Left renal pelvis (tissue), 4 donors: ENCODE measurements around the gene TMEM238. TPM values are rescaled to one million over a fixed set of nuclear protein-coding genes. Genes with fewer than 3 reads are reported as not detected.
A peak's percentile ranks its signal among the peaks of the same experiment; 100 is the strongest.
"Not testable (repeated sequence)": the region's sequence is repeated elsewhere in the genome, so short reads cannot be mapped to it uniquely, and the experiment has no call there.

Experiments used
- DNase-seq, 4 donors: peaks; one replicate each; pipeline ENCODE4 v3.0.0-alpha.2; 2013; ENCODE audit warnings: low read depth in 4 of 4, low spot score in 3 of 4
- polyA plus RNA-seq, 4 donors: library from polyadenylated mRNA; unstranded; fragments of 120-200 nt; gene quantifications; one replicate each; pipeline ENCODE4 v1.2.1, GENCODE V29; 2013; ENCODE audit not compliant: insufficient read length in 4 of 4

The TMEM238 gene
- polyA plus RNA-seq, 4 donors: 0.31 to 2.2 (median 0.49) TPM

DNA sequence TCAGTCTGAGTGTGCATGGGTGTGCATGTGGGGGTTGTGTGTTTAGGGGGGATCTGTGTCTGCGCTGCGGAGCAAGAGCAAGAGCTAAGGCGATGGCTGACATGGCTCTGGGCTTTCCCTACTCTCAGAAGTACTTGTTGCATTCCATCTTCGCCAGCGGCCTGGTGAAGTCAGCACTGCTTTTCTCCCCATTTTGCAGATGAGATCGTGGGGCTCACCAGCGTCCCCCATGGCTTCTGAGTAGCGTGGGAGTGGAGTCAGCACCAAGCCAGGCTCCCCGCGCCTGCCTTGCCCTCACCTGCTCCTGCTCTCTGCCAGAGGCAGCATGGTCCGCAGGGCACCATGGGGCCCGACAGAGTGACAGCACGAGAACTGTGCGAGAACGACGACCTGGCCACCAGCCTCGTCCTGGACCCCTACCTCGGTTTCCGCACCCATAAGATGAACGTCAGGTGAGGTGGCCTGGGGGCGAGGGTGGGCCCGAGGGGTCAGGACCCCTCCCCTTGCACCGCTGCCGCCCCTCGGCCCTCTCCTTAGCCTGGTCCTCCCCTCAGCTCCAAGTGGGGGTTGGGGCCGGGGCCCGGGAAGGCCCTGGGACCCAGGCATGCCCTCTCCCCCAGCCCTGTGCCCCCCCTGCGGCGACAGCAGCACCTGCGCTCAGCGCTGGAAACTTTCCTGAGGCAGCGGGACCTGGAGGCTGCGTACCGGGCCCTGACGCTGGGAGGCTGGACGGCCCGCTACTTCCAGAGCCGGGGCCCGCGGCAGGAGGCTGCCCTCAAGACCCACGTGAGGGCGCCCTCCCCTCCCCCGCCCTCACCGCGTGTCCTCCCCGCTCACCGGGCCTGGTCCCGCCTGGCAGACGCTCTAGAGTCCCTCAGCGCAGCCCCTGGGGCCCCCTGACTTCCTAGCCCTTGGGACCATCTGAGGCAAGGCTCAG lies 42.2 kb downstream of the TMEM238 start:
- no peak for DNase-seq

DNA sequence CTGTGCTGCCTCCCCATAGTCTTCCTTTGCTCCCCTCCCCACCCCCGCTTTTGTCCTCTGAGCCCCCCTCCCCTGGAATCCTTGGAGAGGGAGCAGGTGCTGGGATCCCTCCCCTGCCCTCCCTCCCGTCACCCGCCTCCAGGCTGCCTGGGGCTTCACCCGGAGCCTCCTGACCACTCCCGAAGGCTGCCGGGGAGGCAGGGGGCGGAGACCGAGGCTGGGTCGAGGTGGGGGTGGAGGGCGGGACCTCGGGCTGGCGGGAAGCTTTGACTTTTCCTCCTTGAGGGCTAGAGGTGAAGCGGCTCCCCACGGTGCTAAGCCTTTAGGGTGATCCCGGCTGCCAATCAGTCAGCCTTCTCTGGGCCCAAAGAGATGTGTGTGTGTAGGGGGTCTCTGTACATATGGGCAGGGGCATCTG lies 42.9 kb downstream of the TMEM238 start:
- DNase-seq: no peak

DNA sequence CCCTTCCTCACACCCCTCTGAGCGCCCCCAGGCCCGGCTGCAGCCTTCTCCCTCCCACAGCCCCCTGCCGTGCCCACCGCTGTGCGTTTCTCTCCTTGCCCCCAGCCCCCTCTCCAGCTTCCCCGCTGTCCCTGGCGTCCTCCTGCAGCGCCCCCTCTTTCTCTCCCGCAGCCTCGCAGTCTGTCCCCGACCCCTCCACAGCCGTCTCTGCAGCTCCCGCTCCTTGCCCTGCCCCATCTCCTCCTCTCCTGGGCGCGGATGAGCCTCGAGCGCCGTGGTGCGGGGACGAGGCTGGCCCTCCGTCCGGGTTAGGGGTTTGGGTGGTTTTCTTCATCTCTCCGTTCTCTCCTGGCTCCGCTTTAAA lies 43.3 kb downstream of the TMEM238 start:
- DNase-seq: no peak

DNA sequence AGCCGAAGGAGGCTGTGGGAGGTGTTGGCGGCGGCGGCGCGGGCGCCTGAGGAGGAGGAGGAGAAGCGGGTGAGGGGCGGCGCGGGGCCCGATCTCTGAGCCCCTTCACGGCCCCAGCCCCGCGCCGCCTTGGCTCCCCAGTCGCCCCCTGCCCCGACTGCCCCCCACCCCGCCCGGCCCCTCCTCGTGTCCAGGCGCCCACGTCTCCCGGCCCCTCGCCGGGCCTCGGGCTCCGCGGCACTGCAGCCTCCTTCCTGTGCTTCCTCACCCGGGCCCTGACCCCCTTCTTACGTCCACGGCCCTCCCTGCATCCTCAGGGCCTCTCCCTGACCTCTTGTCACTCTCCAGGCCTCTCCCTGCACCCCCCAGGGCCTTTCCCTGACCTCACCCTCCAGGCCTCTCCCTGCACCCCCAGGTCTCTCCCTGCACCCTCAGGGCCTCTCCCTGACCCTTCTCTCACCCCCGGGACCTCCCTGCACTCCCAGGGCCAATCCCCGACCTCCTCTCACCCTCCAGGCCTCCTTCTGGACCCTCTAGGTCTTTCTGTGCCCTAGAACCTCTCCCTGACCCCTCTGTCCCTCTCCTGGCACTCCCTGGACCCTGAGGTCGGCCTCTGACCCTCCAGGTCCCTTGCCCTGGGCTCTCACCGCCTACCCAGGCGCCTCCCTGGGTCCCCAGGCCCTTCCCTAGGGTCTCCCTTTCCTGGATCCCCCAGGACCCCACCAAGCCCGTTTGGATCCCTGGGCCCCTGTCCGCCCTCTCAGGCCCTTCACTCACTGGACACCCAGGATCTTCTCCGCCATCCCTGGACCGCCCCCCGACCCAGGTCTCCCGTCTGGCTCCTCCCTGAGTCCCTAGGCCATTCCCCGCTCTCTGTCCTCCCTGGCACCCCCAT lies 44.0 kb downstream of the TMEM238 start:
- no peak for DNase-seq

DNA sequence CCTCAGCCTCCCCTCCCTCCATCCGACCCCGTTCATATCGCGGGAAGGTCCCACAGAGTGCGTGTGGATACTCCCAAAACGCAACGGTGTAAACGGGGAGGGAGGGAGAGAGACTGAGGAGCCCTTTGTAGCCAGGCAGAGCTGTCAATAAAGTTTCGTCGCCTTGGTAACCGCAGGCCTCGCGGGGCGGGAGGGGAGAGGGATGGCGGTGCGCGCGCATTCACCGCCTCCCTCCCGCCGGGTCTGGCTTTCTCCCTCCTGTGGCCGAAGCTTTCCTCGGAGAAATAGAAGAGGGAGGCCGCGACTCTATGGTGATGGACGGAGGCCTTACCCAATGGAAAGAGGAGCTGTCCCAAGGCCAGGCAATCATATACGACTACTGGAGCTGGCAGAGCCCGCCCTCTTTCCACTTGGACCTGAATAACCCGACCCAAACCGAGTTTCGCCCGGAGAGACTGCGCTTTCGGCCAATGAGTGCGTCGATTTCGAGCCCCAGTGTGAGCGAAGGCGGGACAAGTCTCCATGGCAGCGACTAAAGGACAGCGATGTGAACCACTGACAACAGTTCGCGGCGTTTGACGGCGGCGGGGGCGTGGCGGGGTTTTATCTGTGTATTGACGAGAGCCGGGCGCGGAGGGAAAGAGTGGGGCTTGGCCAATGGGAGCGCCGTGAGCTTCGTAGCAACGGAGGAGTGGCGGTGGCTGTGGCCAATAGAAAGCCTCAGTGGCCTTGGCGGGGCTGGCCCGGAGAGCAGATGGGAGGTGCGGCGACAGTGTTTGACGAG lies 44.8 kb downstream of the TMEM238 start, which contains the start of gene KMT5C:
TSS of gene KMT5C (plus strand) at position 772 of the 784 bp plus-strand sequence. CDS start 2,061 bp downstream, outside the sequence.
- peak; percentile 100 for DNase-seq

DNA sequence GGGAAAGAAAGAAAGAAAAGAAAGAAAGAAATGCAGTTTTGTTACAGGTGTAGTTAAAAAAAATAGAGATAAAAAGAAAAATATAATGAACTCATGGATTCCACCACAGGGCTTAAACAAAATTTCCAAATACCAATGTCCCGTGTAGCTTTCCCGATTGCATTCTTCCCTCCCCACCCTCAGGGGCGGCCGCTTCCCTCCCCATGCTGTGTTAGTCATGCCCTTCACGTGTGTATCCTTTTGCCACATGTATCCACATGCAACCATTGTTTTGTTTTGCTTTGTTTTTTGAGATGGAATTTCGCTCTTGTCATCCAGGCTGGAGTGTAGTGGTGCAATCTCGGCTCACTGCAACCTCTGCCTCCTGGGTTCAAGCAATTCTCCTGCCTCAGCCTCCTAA lies 48.0 kb downstream of the TMEM238 start:
- no peak for DNase-seq

DNA sequence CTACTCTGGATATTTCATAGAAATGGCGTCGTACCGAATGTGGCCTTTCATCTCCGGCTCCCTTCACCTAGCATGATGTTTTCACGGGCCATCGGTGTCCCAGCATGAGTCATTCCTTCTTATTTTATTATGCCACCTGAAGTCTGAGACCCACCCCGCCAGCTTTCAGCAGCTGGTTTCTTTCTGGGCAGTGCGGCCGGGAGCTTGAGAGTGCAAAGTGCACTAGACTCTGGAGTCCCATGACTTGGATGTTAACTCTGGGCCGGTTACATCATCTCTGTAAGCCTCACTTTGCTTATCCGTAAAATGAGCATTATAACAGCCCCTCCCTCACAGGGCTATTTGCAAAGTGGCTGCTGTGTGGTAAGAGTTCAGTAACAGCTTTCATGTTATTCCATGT lies 50.2 kb downstream of the TMEM238 start:
- no peak for DNase-seq

DNA sequence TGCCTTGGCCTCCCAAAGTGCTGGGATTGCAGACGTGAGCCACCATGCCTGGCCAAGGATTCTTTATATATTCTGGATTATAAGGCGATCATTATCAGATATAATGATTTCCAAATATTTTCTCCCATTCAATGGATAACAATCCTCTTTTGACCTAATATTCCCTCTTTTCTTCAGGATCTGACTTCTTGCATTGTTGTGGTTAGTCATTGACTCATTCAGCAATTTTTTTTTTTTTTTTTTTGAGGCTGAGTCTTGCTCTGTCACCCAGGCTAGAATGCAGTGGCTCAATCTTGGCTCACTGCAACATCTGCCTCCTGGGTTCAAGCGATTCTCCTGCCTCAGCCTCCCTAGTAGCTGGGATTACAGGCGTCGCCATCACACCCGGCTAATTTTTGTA lies 54.3 kb downstream of the TMEM238 start:
- DNase-seq: not testable (repeated sequence)

Other genes starting within 250 kb of the TMEM238 start
- 1 to 10 TPM; 4.2 to 9.9 (median 5.7) TPM for gene TNNT1, start 235.1 kb downstream of the TMEM238 start, polyA plus RNA-seq
- 1 to 10 TPM in 3 of 4 donors, under 1 TPM in 1; 0.57 to 5.4 (median 4.5) TPM for gene TNNI3, start 226.6 kb downstream of the TMEM238 start, polyA plus RNA-seq
- gene DNAAF3, start 217.7 kb downstream of the TMEM238 start, polyA plus RNA-seq: 10 to 100 TPM in 1 of 4 donors, 1 to 10 TPM in 3; 2.0 to 10.4 (median 7.7) TPM
- gene SYT5, start 204.0 kb downstream of the TMEM238 start, polyA plus RNA-seq: under 1 TPM; 0.09 to 0.52 (median 0.29) TPM
- 1 to 10 TPM in 1 of 4 donors, under 1 TPM in 3; 0.11 to 2.8 (median 0.26) TPM for gene PTPRH, start 174.8 kb downstream of the TMEM238 start, polyA plus RNA-seq
- gene TMEM86B, start 155.5 kb downstream of the TMEM238 start, polyA plus RNA-seq: 1 to 10 TPM; 2.1 to 5.7 (median 4.0) TPM
- 10 to 100 TPM; 30.0 to 58.5 (median 41.8) TPM for gene PPP6R1, start 125.3 kb downstream of the TMEM238 start, polyA plus RNA-seq
- 10 to 100 TPM; 20.7 to 46.5 (median 25.4) TPM for gene HSPBP1, start 104.2 kb downstream of the TMEM238 start, polyA plus RNA-seq
- 10 to 100 TPM; 12.8 to 20.6 (median 15.5) TPM for gene BRSK1, start 100.3 kb downstream of the TMEM238 start, polyA plus RNA-seq
- gene TMEM150B, start 59.0 kb downstream of the TMEM238 start, polyA plus RNA-seq: 1 to 10 TPM in 2 of 4 donors, under 1 TPM in 2; 0.80 to 2.0 (median 1.0) TPM
- gene KMT5C, start 44.4 kb downstream of the TMEM238 start, polyA plus RNA-seq: 10 to 100 TPM; 13.3 to 33.5 (median 17.0) TPM
- 1 to 10 TPM in 2 of 4 donors, under 1 TPM in 2; 0.49 to 1.5 (median 0.83) TPM for gene COX6B2, start 29.6 kb downstream of the TMEM238 start, polyA plus RNA-seq
- under 1 TPM; 0.13 to 0.31 (median 0.17) TPM for gene GARIN5B, start 21.0 kb downstream of the TMEM238 start, polyA plus RNA-seq
- gene IL11, start 13.8 kb downstream of the TMEM238 start, polyA plus RNA-seq: 1 to 10 TPM in 2 of 4 donors, under 1 TPM in 2; 0.79 to 1.7 (median 1.1) TPM
- gene TMEM190, start 7.5 kb downstream of the TMEM238 start, polyA plus RNA-seq: under 1 TPM in 2 of 4 donors, not detected in 2; 0.72 to 0.76 TPM
- gene RPL28, start 1.6 kb upstream of the TMEM238 start, polyA plus RNA-seq: 1,000 to 10,000 TPM in 2 of 4 donors, 100 to 1,000 TPM in 2; 965 to 1,435 (median 1,000) TPM
- 10 to 100 TPM; 42.3 to 56.0 (median 48.8) TPM for gene UBE2S, start 23.5 kb upstream of the TMEM238 start, polyA plus RNA-seq
- under 1 TPM; 0.13 to 0.33 (median 0.22) TPM for gene SHISA7, start 59.0 kb upstream of the TMEM238 start, polyA plus RNA-seq
- 10 to 100 TPM; 30.2 to 52.6 (median 33.0) TPM for gene ISOC2, start 77.3 kb upstream of the TMEM238 start, polyA plus RNA-seq
- not detected for gene C19orf85, start 80.5 kb upstream of the TMEM238 start, polyA plus RNA-seq
- 1 to 10 TPM; 2.1 to 5.3 (median 3.2) TPM for gene ZNF628, start 92.3 kb upstream of the TMEM238 start, polyA plus RNA-seq
- 10 to 100 TPM; 31.4 to 56.7 (median 46.4) TPM for gene NAT14, start 100.9 kb upstream of the TMEM238 start, polyA plus RNA-seq
- gene SSC5D, start 104.1 kb upstream of the TMEM238 start, polyA plus RNA-seq: 1 to 10 TPM; 1.9 to 7.0 (median 3.1) TPM
- under 1 TPM; 0.36 to 0.96 (median 0.80) TPM for gene SBK2, start 152.8 kb upstream of the TMEM238 start, polyA plus RNA-seq
- under 1 TPM in 1 of 4 donors, not detected in 3; 0.15 TPM for gene SBK3, start 161.3 kb upstream of the TMEM238 start, polyA plus RNA-seq
- gene ZNF579, start 196.6 kb upstream of the TMEM238 start, polyA plus RNA-seq: 10 to 100 TPM; 12.8 to 22.2 (median 14.1) TPM
- 10 to 100 TPM; 19.0 to 24.4 (median 19.7) TPM for gene FIZ1, start 215.2 kb upstream of the TMEM238 start, polyA plus RNA-seq
- gene ZNF524, start 216.0 kb upstream of the TMEM238 start, polyA plus RNA-seq: 10 to 100 TPM in 1 of 4 donors, 1 to 10 TPM in 3; 4.6 to 13.3 (median 6.7) TPM
- 10 to 100 TPM in 1 of 4 donors, 1 to 10 TPM in 3; 6.8 to 13.0 (median 7.9) TPM for gene ZNF865, start 221.4 kb upstream of the TMEM238 start, polyA plus RNA-seq
- gene ZNF784, start 240.3 kb upstream of the TMEM238 start, polyA plus RNA-seq: 10 to 100 TPM in 2 of 4 donors, 1 to 10 TPM in 2; 5.3 to 14.2 (median 9.9) TPM